ENCODE data around the gene SERPINE1. TPM values are rescaled to one million over a fixed set of nuclear protein-coding genes. Genes with fewer than 3 reads are reported as not detected.

The SERPINE1 gene
- 1,301 to 1,792 TPM (median 1,475 TPM) in 5 replicates for total RNA-seq (2022; extraction: Qiagen RNA extraction; ENCODE audit: low read depth)

GRCh38 chr7:101126651-101127459, at the start of gene SERPINE1:
SERPINE1 (plus strand) TSS chr7:101127104; CDS start chr7:101128394, 1,290 bp downstream.

GRCh38 chr7:101085162-101085964, 41.5 kb upstream of the SERPINE1 start, which contains the start of gene TRIM56:
TRIM56 (plus strand) TSS chr7:101085481; CDS start chr7:101087313, 1,832 bp downstream.

GRCh38 chr7:101153969-101154692, 27.2 kb downstream of the SERPINE1 start, which contains the start of gene AP1S1:
AP1S1 (plus strand) TSS chr7:101154476; CDS start chr7:101154515, 39 bp downstream.

GRCh38 chr7:101165075-101165957, 38.4 kb downstream of the SERPINE1 start, which contains the start of gene VGF:
VGF (minus strand) TSS chr7:101165569; CDS start chr7:101164843, 726 bp downstream.

GRCh38 chr7:101180130-101180755, 53.3 kb downstream of the SERPINE1 start, which contains the start of gene NAT16:
NAT16 (minus strand) TSS chr7:101180293; CDS start chr7:101174807, 5,486 bp downstream.

Other genes starting within 250 kb of the SERPINE1 start
- gene UFSP1, start 237.4 kb upstream of the SERPINE1 start, total RNA-seq (2022; extraction: Qiagen RNA extraction; ENCODE audit: low read depth): 3.1 to 6.4 TPM (median 5.6 TPM) in 5 replicates
- 1.4 to 3.7 TPM (median 3.6 TPM) in 5 replicates for gene ACHE, start 231.2 kb upstream of the SERPINE1 start, total RNA-seq (2022; extraction: Qiagen RNA extraction; ENCODE audit: low read depth)
- gene MUC3A, start 177.6 kb upstream of the SERPINE1 start, total RNA-seq (2022; extraction: Qiagen RNA extraction; ENCODE audit: low read depth): 9.8 to 23.5 TPM (median 22.0 TPM) in 5 replicates
- gene MUC12, start 157.5 kb upstream of the SERPINE1 start, total RNA-seq (2022; extraction: Qiagen RNA extraction; ENCODE audit: low read depth): 10.8 to 20.4 TPM (median 16.4 TPM) in 5 replicates
- 0.01 to 0.30 TPM (median 0.02 TPM) in 5 replicates for gene MUC17, start 107.0 kb upstream of the SERPINE1 start, total RNA-seq (2022; extraction: Qiagen RNA extraction; ENCODE audit: low read depth)
- 8.6 to 18.6 TPM (median 14.5 TPM) in 5 replicates for gene TRIM56, start 41.6 kb upstream of the SERPINE1 start, total RNA-seq (2022; extraction: Qiagen RNA extraction; ENCODE audit: low read depth)
- 133 to 146 TPM (median 140 TPM) in 5 replicates for gene AP1S1, start 27.4 kb downstream of the SERPINE1 start, total RNA-seq (2022; extraction: Qiagen RNA extraction; ENCODE audit: low read depth)
- gene VGF, start 38.5 kb downstream of the SERPINE1 start, total RNA-seq (2022; extraction: Qiagen RNA extraction; ENCODE audit: low read depth): 8.9 to 26.8 TPM (median 17.5 TPM) in 5 replicates
- 0.13 to 0.29 TPM (median 0.22 TPM) in 5 replicates for gene NAT16, start 53.2 kb downstream of the SERPINE1 start, total RNA-seq (2022; extraction: Qiagen RNA extraction; ENCODE audit: low read depth)
- gene MOGAT3, start 73.9 kb downstream of the SERPINE1 start, total RNA-seq (2022; extraction: Qiagen RNA extraction; ENCODE audit: low read depth): not detected in 5 replicates
- 66.1 to 89.3 TPM (median 85.4 TPM) in 5 replicates for gene PLOD3, start 90.5 kb downstream of the SERPINE1 start, total RNA-seq (2022; extraction: Qiagen RNA extraction; ENCODE audit: low read depth)
- gene ZNHIT1, start 91.1 kb downstream of the SERPINE1 start, total RNA-seq (2022; extraction: Qiagen RNA extraction; ENCODE audit: low read depth): 63.7 to 98.7 TPM (median 88.6 TPM) in 5 replicates
- gene CLDN15, start 110.7 kb downstream of the SERPINE1 start, total RNA-seq (2022; extraction: Qiagen RNA extraction; ENCODE audit: low read depth): 6.5 to 14.6 TPM (median 12.5 TPM) in 5 replicates
- gene FIS1, start 118.0 kb downstream of the SERPINE1 start, total RNA-seq (2022; extraction: Qiagen RNA extraction; ENCODE audit: low read depth): 113 to 155 TPM (median 140 TPM) in 5 replicates
- gene IFT22, start 194.7 kb downstream of the SERPINE1 start, total RNA-seq (2022; extraction: Qiagen RNA extraction; ENCODE audit: low read depth): 50.6 to 55.2 TPM (median 52.1 TPM) in 5 replicates
- 0.18 to 0.62 TPM (median 0.44 TPM) in 5 replicates for gene COL26A1, start 235.8 kb downstream of the SERPINE1 start, total RNA-seq (2022; extraction: Qiagen RNA extraction; ENCODE audit: low read depth)